M059J (cell line): Measurements from ENCODE around the gene FBLN1. TPM values are rescaled to one million over a fixed set of nuclear protein-coding genes. Genes with fewer than 3 reads are reported as not detected.
A peak's percentile ranks its signal among the peaks of the same experiment; 100 is the strongest.
"Not testable (repeated sequence)": the region's sequence is repeated elsewhere in the genome, so short reads cannot be mapped to it uniquely, and the experiment has no call there.

Source experiments
- DNase-seq: peaks from one replicate; pipeline ENCODE4 v3.0.0-alpha.2; 2012; ENCODE audit warnings: low read depth
- total RNA-seq: library from RNA; depleted of rRNA; stranded (reverse); fragments of >200 nt; shearing (Covaris generic); gene quantifications from 2 replicates; pipeline ENCODE4 v1.2.3, GENCODE V29; 2014

FBLN1 gene
- total RNA-seq, 1 experiment from 2014 or later: 34.9 TPM

DNA sequence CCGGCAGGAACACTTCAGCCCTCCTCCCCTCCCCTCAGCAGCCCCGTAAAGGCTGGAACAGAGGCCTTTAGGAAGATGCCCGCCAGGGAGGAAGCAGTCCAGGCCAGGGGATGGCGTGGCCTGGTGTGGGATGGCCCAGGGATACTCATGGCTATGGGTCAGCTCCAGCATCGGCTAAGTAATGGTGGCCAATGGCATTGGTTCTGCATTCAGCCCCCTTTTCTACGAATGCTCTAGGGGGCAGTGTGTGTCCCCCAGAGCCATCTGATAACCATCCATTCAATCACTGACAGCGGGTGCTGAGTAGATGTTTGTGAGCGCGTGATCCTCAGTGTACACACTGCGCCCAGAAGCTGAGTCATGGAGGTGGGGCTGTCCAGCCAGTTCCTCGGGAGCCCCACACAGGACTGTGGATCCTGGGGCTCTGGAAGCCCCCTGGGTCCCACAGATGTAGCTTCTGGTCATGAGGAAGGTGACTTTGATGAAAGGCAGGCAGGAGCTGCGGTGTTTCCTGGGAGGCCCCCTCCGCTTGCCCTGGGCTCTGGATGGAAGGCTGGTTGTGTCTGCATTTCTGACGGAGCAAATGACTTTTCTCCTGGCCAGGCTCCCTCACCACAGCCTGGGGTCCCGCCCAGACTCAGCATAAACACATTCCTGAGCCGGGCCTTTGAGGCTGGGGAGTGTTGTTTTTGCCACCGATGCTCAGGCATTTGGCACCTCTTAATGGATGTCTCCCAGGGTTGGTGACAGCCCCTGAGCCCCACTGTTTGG, 46.5 kb downstream of the FBLN1 start:
- peak; percentile 91 for DNase-seq

- peak; percentile 53 for DNase-seq
These were observed 47.2 kb downstream of the FBLN1 start for GRCh38 chr22:45549762-45550378.

DNA sequence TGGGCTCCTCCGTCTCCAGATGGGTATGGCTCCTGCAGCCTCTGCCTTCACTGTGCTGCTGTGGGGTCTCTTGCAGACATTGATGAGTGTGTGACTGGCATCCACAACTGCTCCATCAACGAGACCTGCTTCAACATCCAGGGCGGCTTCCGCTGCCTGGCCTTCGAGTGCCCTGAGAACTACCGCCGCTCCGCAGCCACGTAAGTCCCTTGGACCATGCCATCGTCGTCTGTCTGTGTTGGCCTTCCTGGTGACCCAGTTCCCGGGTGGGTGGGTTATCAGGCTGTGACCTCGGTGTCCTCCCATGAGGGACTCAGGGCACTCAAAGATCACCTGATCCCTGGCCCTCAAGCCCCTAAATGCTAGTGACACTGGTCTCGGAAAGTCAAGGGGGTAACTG, 47.7 kb downstream of the FBLN1 start:
- no peak for DNase-seq

GRCh38 chr22:45550891-45551290, 48.2 kb downstream of the FBLN1 start:
- no peak for DNase-seq

GRCh38 chr22:45551310-45552016, 48.8 kb downstream of the FBLN1 start:
- no peak for DNase-seq

DNA sequence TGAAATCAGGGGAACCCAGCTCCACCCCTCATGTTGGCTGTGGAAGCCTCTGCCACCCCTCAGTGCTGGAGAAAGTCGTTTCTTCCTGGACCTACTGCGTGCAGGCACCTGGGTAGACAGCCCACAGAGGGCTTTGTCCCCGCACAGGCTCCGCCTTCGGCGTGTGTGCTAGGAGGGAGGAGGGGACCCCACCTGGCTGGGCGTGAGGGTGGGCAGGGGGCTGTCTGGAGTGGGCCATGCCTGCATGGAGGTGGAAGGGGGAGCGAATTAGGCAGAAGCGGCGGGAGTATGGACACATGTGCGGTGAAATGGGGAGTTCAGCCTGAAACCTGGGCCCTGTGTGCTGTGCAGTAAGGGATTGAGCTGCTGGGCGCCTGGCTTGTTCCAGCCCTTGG, 49.3 kb downstream of the FBLN1 start:
- DNase-seq: no peak

- peak; percentile 94 for DNase-seq
These were observed 50.1 kb downstream of the FBLN1 start for GRCh38 chr22:45552580-45553350.

DNA sequence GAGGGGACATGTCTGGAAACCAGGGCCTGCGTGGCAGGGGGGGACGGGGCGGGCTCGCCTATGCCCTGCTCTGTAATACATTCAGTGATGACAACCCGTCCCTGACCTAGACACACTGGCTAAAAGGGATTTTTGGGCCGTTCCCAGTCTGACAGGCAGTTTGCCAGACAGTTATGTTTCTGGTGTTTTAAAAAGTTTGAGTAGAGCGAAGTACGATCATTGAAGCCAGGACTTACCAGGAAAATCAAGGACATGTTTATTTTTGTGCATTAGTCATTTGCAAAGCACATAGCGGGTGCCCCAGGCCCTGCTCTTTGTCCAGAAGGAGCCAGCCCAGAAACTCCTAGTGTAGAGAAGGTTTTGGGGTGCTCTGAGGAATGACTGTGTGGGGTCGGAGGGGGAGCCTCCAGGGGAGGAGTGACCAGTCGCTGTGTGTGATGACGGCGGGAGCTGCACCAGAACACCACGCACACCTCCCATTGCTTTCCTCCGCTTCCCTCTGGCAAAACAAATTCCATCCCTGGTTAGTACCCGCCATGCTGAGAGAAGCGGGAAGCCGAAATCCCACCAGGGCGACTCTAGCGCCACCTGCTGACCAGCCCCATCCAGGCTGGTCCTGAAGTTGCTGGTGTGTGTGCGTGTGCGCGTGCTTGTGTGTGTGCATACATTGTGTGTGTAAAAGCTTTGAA, 50.8 kb downstream of the FBLN1 start:
- DNase-seq: peak; percentile 92

- no peak for DNase-seq
These were observed 51.3 kb downstream of the FBLN1 start for GRCh38 chr22:45554040-45554406.

GRCh38 chr22:45554861-45555260, 52.2 kb downstream of the FBLN1 start:
- DNase-seq: no peak

DNA sequence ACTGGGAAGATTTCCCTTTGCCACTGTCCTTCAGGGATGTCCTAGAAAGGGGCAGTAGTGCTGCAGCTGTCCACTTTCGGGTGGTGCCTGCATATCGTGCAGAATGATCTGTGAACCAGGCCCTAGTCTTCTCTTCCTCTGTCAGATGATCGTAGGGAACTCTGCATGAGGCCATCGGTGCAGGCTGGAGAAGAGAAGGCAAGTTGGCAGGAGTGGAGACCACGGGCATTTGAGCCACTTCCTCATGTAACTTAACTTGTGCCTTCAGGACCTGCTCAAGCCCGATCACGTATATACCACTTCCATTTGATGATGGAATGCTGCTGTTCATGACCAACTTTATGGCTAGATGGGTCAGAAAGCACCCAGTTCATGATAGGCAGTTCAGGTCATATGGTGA, 55.2 kb downstream of the FBLN1 start:
- peak; percentile 76 for DNase-seq

GRCh38 chr22:45560092-45560491, 57.4 kb downstream of the FBLN1 start:
- not testable (repeated sequence) for DNase-seq

DNA sequence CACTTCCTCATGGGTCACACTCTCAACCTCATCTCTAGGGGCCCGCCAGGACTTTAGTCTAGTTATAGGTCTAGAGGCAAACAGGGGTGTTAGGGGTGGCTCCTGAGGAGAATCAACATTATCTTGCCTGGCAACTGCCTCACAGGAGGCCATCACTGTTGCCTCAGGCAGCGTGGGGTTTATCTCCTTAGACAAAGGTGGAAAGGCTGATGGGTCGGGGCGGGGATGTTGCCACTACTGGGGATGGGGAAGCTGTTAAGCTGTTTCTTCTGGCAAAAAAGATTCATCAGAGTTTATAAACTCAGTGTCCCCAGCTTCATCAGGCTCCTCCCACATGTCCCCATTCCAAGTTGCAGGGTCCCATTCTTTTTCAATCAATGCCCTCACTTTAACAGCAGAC, 58.1 kb downstream of the FBLN1 start:
- not testable (repeated sequence) for DNase-seq

DNA sequence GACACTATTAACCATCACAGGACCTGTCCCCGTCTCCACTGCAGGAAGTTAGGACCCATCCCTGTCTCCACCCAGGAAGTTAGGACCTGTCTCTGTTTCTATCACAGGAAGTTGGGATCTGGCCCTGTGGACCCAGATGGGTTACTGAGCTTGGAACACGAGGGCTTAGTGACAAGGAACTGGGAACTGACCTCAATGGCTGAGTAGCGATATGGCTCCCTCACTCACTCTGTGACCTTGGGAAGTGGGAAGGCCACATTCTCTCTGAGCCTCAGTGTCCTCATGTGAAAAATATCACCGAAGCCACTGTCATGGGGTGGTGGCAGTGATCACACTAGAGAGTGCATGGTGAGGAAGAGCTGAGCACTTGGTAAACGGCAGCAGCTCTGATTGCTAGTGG, 59.4 kb downstream of the FBLN1 start:
- DNase-seq: no peak

GRCh38 chr22:45562537-45563361, 60.1 kb downstream of the FBLN1 start:
- DNase-seq: no peak

DNA sequence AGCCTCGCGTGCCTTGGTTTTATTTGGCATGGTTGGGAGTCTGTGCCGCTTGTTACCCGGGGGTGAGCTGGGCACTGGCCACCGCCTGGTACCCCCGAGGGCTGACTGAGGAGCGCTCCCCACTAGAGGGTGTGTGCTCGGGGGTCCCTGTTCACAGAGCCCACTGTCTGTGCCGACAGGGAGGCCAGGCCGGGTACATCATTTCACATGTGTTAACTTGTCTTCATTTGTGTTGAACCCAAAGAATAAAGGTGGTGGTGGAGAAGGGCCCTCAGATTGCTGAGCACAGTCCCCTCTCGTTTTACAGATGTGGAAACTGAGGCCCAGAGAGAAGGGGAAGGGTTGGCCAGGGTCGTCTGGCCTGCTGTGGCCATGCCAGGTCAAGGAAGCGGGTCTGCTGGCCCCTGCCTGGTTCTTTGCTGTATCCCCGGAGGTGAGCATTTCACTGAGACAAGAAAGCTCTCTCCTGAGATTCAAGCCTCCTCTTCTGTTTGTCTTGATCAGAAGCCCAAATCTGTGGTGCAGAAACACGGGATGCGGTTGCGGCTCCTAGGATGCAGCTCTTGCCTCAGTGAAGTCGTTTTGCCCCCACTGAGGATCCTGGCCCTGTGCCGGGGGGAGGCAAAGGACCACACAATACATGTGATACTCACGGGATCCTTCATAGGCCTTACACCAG, 60.8 kb downstream of the FBLN1 start:
- no peak for DNase-seq

GRCh38 chr22:45564349-45565030, 61.8 kb downstream of the FBLN1 start:
- DNase-seq: no peak

DNA sequence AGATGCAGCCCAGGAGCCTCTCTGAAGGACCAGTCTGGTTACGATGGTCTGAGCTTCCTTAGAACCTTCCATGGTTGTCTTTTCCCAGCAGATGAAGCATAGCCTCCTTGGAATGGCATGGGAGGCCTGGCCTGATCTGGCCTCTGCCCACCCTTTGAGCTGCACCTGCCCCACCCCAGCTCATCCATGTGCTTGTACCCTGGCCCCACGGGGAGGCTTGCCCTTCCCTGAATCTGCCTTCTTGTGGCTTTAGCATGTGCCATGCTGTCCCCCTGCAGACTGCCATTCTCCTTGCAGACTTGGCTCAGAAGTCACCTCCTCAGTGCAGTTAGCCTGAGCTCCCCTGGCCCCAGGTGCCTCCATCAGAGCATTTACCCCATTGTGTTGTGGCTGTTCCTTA, 62.5 kb downstream of the FBLN1 start:
- no peak for DNase-seq

- DNase-seq: no peak
These were observed 63.3 kb downstream of the FBLN1 start for GRCh38 chr22:45565973-45566372.

DNA sequence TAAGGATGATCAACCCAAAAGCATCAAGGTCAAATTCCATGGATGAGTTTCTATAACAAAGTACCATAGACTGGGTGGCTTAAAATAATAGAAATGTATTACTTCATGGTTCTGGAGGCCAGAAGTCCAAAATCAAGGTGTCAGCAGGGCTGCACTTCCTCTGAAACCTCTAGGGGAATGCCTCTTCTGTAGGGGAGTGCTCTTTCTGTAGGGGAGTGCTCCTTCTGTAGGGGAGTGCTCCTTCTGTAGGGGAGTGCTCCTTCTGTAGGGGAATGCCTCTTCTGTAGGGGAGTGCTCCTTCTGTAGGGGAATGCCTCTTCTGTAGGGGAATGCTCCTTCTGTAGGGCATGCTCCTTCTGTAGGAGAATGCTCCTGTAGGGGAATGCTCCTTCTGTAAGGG, 65.5 kb downstream of the FBLN1 start:
- DNase-seq: no peak
